HepG2 (cell line): ENCODE measurements around the gene CARHSP1. TPM values are rescaled to one million over a fixed set of nuclear protein-coding genes. Genes with fewer than 3 reads are reported as not detected.

Source experiments
- AGO2 ChIP-seq: fragments of 200-400 bp; formaldehyde crosslinking; optimal IDR thresholded peaks from 2 replicates; pipeline ENCODE3; 2017; ENCODE audit warnings: mild to moderate bottlenecking, low read depth, low read length, moderate library complexity
- AHR ChIP-seq: IDR thresholded peaks from 2 replicates; pipeline ENCODE4 v1.6.1; 2018; ENCODE audit warnings: missing genetic modification reagents, missing compliant biosample characterization
- CEBPZ ChIP-seq: IDR thresholded peaks from 2 replicates; pipeline ENCODE4 v1.6.1; 2012; ENCODE audit warnings: low read length, improper control_type of control experiment
- ELF4 ChIP-seq: sonication (generic); formaldehyde crosslinking; IDR thresholded peaks from 2 replicates; pipeline ENCODE4 v1.5.0; 2020; ENCODE audit warnings: missing genetic modification reagents, mild to moderate bottlenecking, moderate library complexity, borderline replicate concordance
- JDP2 ChIP-seq: sonication (generic); formaldehyde crosslinking; IDR thresholded peaks from 2 replicates; pipeline ENCODE4 v1.8.1; 2022; ENCODE audit warnings: missing genetic modification reagents, borderline replicate concordance
- MIER2 ChIP-seq: IDR thresholded peaks from 2 replicates; pipeline ENCODE4 v1.6.1; 2016; ENCODE audit warnings: missing biosample characterization, missing genetic modification reagents
- MLLT10 ChIP-seq: sonication (generic); formaldehyde crosslinking; IDR thresholded peaks from 2 replicates; pipeline ENCODE4 v1.4.0; 2020; ENCODE audit warnings: missing genetic modification reagents
- POLR2AphosphoS2 ChIP-seq: IDR thresholded peaks from 2 replicates; pipeline ENCODE4 v1.6.1; 2011; ENCODE audit warnings: low read depth, low read length, improper control_type of control experiment
- ZNF232 ChIP-seq: sonication (generic); formaldehyde crosslinking; IDR thresholded peaks from 2 replicates; pipeline ENCODE4 v1.4.0; 2020; ENCODE audit warnings: missing genetic modification reagents, borderline replicate concordance
- ZNF296 ChIP-seq: sonication (generic); formaldehyde crosslinking; conservative IDR thresholded peaks from 2 replicates; pipeline ENCODE4 v1.5.0; 2020; ENCODE audit warnings: mild to moderate bottlenecking, missing genetic modification reagents
- ZNF441 ChIP-seq: sonication (generic); formaldehyde crosslinking; IDR thresholded peaks from 2 replicates; pipeline ENCODE4 v1.7.0; 2021; ENCODE audit warnings: missing genetic modification reagents, borderline replicate concordance
- ZNF446 ChIP-seq: sonication (generic); formaldehyde crosslinking; IDR thresholded peaks from 2 replicates; pipeline ENCODE4 v1.5.0; 2020; ENCODE audit warnings: mild to moderate bottlenecking, missing genetic modification reagents
- ZNF513 ChIP-seq: sonication (generic); formaldehyde crosslinking; conservative IDR thresholded peaks from 2 replicates; pipeline ENCODE4 v1.5.0; 2020; ENCODE audit warnings: missing genetic modification reagents
- ZNF552 ChIP-seq: sonication (generic); formaldehyde crosslinking; IDR thresholded peaks from 2 replicates; pipeline ENCODE4 v1.9.0; 2022; ENCODE audit warnings: missing genetic modification reagents, mild to moderate bottlenecking, borderline replicate concordance
- ZNF556 ChIP-seq: sonication (generic); formaldehyde crosslinking; IDR thresholded peaks from 2 replicates; pipeline ENCODE4 v1.4.0; 2020; ENCODE audit warnings: mild to moderate bottlenecking, missing genetic modification reagents, borderline replicate concordance
- ZNF7 ChIP-seq: IDR thresholded peaks from 2 replicates; pipeline ENCODE4 v1.6.1; 2016; ENCODE audit warnings: missing biosample characterization, missing genetic modification reagents
- ZNF816 ChIP-seq: sonication (generic); formaldehyde crosslinking; IDR thresholded peaks from 2 replicates; pipeline ENCODE4 v1.8.0; 2022; ENCODE audit warnings: missing genetic modification reagents, mild to moderate bottlenecking, borderline replicate concordance
- polyA plus RNA-seq, 8 experiments: library from polyadenylated mRNA; depleted of rRNA in 3 of 8; stranded (reverse) in 7 of 8; unstranded in 1 of 8; fragments of >200 nt; fragmentation: Illumina TruSeq in 4 of 8; extraction: Trizol in 4 of 8; gene quantifications; 2 replicates each; pipeline versions ENCODE4 v1.2.1 to v1.2.3, GENCODE V29; 2011 to 2016; ENCODE audit warnings: low read depth in 4 of 8, missing spikeins in 1 of 8, mixed read lengths in 1 of 8; ENCODE audit not compliant: insufficient read depth in 1 of 8
- total RNA-seq, 5 experiments: library from RNA; depleted of rRNA; stranded (reverse); fragments of >200 nt; fragmentation: Illumina TruSeq; extraction: Trizol; gene quantifications; 2 replicates each; pipeline ENCODE4 v1.2.3, GENCODE V29; 2016; ENCODE audit warnings: low read depth in 1 of 5
- TF ChIP-seq, protein P1 (sequence below): sonication (generic); formaldehyde crosslinking; IDR thresholded peaks from 2 replicates; pipeline ENCODE4 v1.4.0; 2020; ENCODE audit warnings: mild to moderate bottlenecking, low read depth, missing genetic modification reagents
- TF ChIP-seq, protein P2 (sequence below): sonication (generic); formaldehyde crosslinking; IDR thresholded peaks from 2 replicates; pipeline ENCODE4 v1.8.0; 2022; ENCODE audit warnings: mild to moderate bottlenecking, missing genetic modification reagents, borderline replicate concordance
- TF ChIP-seq, protein P3 (sequence below): sonication (generic); formaldehyde crosslinking; IDR thresholded peaks from 2 replicates; pipeline ENCODE4 v1.5.0; 2020; ENCODE audit warnings: missing genetic modification reagents

Gene CARHSP1
- total and polyA plus RNA-seq, 2 of the 13 experiments (the other 11 are each of a cell fraction or from before 2014, with no cell fraction given) = 173 to 345 TPM

DNA sequence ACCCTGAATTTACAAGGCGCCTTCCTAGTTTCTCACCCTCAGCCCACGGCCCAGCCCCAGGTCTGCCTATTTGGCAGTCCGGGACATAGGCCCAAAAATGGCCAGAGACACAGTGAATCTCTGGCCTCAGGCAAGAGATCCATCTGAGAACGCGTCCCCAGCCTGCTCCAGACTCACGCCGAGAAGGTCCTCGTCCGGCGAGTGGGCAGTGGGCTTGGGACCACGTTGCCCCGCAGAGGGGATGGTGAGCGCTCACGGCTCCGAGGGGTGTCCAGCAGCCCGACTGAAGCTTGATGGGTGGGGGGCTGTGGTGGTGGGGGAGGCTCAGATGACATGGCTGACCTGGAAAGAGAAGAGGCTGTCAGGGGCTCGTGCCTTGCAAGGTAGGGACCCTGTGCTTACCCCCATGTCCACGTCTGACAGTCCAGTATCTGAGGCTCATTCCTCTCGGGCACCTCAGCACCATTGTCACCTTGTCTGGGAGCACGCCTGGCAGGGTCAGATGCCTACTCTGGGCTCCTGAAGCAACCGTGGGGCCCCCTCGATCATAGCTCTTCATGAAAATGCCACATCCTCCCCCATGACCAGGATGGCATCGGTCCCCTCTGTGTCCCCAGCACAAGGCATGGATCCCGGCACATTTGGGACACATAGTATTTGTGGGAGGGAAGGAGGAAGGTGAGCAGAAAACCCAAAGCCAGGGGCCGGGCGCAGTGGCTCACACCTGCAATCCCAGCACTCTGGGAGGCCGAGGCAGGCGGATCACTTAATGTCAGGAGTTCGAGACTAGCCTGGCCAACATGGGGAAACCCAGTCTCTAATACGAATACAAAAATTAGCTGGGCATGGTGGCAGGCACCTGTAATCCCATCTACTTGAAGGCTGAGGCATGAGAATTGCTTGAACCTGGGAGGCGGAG lies 9.6 kb downstream of the CARHSP1 start (continued):
- TF ChIP-seq ZNF816 (no peak), AGO2 (peak; percentile 90), ZNF552 (no peak), ZNF232 (CRISPR knock-in tag) (no peak), ZNF296 (no peak), CEBPZ (no peak), JDP2 (no peak), ZNF7 (no peak), MLLT10 (CRISPR knock-in tag) (no peak), ZNF556 (CRISPR knock-in tag) (no peak), ELF4 (CRISPR knock-in tag) (no peak), POLR2AphosphoS2 (peak; percentile 30; the same call in 1 of the 2 replicates), AHR (no peak), ZNF446 (CRISPR knock-in tag) (no peak), ZNF513 (CRISPR knock-in tag) (0 out of 2 replicates have a peak, but pooled peaks have one; percentile 28), MIER2 (CRISPR knock-in tag) (no peak), ZNF441 (CRISPR knock-in tag) (no peak)
- TF ChIP-seq, protein P1, sequence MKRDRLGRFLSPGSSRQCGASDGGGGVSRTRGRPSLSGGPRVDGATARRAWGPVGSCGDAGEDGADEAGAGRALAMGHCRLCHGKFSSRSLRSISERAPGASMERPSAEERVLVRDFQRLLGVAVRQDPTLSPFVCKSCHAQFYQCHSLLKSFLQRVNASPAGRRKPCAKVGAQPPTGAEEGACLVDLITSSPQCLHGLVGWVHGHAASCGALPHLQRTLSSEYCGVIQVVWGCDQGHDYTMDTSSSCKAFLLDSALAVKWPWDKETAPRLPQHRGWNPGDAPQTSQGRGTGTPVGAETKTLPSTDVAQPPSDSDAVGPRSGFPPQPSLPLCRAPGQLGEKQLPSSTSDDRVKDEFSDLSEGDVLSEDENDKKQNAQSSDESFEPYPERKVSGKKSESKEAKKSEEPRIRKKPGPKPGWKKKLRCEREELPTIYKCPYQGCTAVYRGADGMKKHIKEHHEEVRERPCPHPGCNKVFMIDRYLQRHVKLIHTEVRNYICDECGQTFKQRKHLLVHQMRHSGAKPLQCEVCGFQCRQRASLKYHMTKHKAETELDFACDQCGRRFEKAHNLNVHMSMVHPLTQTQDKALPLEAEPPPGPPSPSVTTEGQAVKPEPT = no peak
- TF ChIP-seq, protein P2, sequence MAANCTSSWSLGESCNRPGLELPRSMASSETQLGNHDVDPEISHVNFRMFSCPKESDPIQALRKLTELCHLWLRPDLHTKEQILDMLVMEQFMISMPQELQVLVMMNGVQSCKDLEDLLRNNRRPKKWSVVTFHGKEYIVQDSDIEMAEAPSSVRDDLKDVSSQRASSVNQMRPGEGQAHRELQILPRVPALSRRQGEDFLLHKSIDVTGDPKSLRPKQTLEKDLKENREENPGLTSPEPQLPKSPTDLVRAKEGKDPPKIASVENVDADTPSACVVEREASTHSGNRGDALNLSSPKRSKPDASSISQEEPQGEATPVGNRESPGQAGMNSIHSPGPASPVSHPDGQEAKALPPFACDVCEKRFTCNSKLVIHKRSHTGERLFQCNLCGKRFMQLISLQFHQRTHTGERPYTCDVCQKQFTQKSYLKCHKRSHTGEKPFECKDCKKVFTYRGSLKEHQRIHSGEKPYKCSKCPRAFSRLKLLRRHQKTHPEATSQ = no peak
- TF ChIP-seq, protein P3, sequence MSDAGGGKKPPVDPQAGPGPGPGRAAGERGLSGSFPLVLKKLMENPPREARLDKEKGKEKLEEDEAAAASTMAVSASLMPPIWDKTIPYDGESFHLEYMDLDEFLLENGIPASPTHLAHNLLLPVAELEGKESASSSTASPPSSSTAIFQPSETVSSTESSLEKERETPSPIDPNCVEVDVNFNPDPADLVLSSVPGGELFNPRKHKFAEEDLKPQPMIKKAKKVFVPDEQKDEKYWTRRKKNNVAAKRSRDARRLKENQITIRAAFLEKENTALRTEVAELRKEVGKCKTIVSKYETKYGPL = no peak
